Activated T-cell treated with anti-CD3 and anti-CD28 coated beads, Interleukin-2, amount 50 U/mL, for 4 hours (primary cell): ENCODE data around the gene PELI3. TPM values are rescaled to one million over a fixed set of nuclear protein-coding genes. Genes with fewer than 3 reads are reported as not detected.
"Not testable (repeated sequence)": the region's sequence is repeated elsewhere in the genome, so short reads cannot be mapped to it uniquely, and the experiment has no call there.

ENCODE experiments used
- ATAC-seq, 2 donors: fragments of 200-7000 bp; cut with Tn5 transposase; one replicate each; pipeline ENCODE4 v1.10.0; 2021
- DNase-seq: peaks from one replicate; pipeline ENCODE4 v3.0.0-alpha.2; 2020
- H3K27me3 Mint-ChIP-seq: one replicate; pipeline ENCODE4 v1.8.0; 2021; ENCODE audit warnings: low read depth, mixed read lengths
- H3K36me3 Mint-ChIP-seq: one replicate; pipeline ENCODE4 v1.8.0; 2022; ENCODE audit warnings: mixed read lengths; ENCODE audit not compliant: insufficient read depth
- H3K4me1 Mint-ChIP-seq: one replicate; pipeline ENCODE4 v1.8.0; 2021; ENCODE audit warnings: low read depth, mixed read lengths
- H3K4me3 Mint-ChIP-seq: one replicate; pipeline ENCODE4 v1.8.0; 2021; ENCODE audit warnings: mild to moderate bottlenecking, moderate library complexity, mixed read lengths
- H3K9me3 Mint-ChIP-seq: one replicate; pipeline ENCODE4 v1.8.0; 2021; ENCODE audit warnings: mixed read lengths
- total RNA-seq, 3 donors: library from RNA; stranded (reverse); gene quantifications; one replicate each; pipeline ENCODE4 v1.2.1, GENCODE V29; 2021

The PELI3 gene
- total RNA-seq, 3 donors from 2014 or later = 4.9 to 8.5 (median 7.8) TPM

- Mint-ChIP-seq H3K4me3 (no peak overlapping the region), H3K4me1 (peaks cover 17% of the 10 kb centered on the region), H3K27me3 (no peaks in the 10 kb centered on the region), H3K9me3 (no peaks in the 10 kb centered on the region), H3K36me3 (no peaks in the 10 kb centered on the region)
- ATAC-seq (no peak), DNase-seq (no peak)
Observed at GRCh38 chr11:66462911-66463310, 3.8 kb upstream of the PELI3 start.

GRCh38 chr11:66464116-66464515 lies 2.6 kb upstream of the PELI3 start:
- ATAC-seq, H3K27me3 Mint-ChIP-seq, DNase-seq, H3K9me3 Mint-ChIP-seq, H3K36me3 Mint-ChIP-seq, H3K4me3 Mint-ChIP-seq: not testable (repeated sequence)
- H3K4me1 Mint-ChIP-seq = peaks cover 23% of the 10 kb centered on the region

GRCh38 chr11:66464916-66465315 lies 1.8 kb upstream of the PELI3 start:
- no peaks in the 10 kb centered on the region for H3K9me3 Mint-ChIP-seq
- H3K4me1 Mint-ChIP-seq = peaks cover 23% of the 10 kb centered on the region
- H3K27me3 Mint-ChIP-seq = no peaks in the 10 kb centered on the region
- ATAC-seq (no peak), DNase-seq (no peak)
- no peak overlapping the region for H3K4me3 Mint-ChIP-seq
- H3K36me3 Mint-ChIP-seq = no peaks in the 10 kb centered on the region

- no peak for ATAC-seq
- Mint-ChIP-seq H3K4me3 (peak overlapping the region; percentile 80), H3K4me1 (peaks cover 23% of the 10 kb centered on the region), H3K36me3 (no peaks in the 10 kb centered on the region), H3K27me3 (no peaks in the 10 kb centered on the region), H3K9me3 (no peaks in the 10 kb centered on the region)
- no peak for DNase-seq
Observed at GRCh38 chr11:66465373-66466224, 1.1 kb upstream of the PELI3 start.

- no peak for DNase-seq
- ATAC-seq = peak; percentile 65 to 66
- peaks cover 23% of the 10 kb centered on the region for H3K4me1 Mint-ChIP-seq
- H3K36me3 Mint-ChIP-seq = no peaks in the 10 kb centered on the region
- peak overlapping the region; percentile 87 for H3K4me3 Mint-ChIP-seq
- H3K9me3 Mint-ChIP-seq = no peaks in the 10 kb centered on the region
- no peaks in the 10 kb centered on the region for H3K27me3 Mint-ChIP-seq
Observed at GRCh38 chr11:66467034-66467659, 442 bp downstream of the PELI3 start.

- ATAC-seq = no peak
- Mint-ChIP-seq H3K4me3 (peak overlapping the region; percentile 87), H3K36me3 (no peaks in the 10 kb centered on the region), H3K27me3 (no peaks in the 10 kb centered on the region), H3K4me1 (peaks cover 23% of the 10 kb centered on the region), H3K9me3 (no peaks in the 10 kb centered on the region)
- no peak for DNase-seq
Observed at GRCh38 chr11:66467756-66468155, 1.1 kb downstream of the PELI3 start.

- DNase-seq (no peak), ATAC-seq (no peak)
- Mint-ChIP-seq H3K9me3 (no peaks in the 10 kb centered on the region), H3K27me3 (no peaks in the 10 kb centered on the region), H3K36me3 (no peaks in the 10 kb centered on the region), H3K4me3 (peak overlapping the region; percentile 87), H3K4me1 (peaks cover 23% of the 10 kb centered on the region)
Observed at GRCh38 chr11:66468691-66469090, 2.0 kb downstream of the PELI3 start.

GRCh38 chr11:66469441-66469840 lies 2.7 kb downstream of the PELI3 start:
- DNase-seq = no peak
- Mint-ChIP-seq H3K9me3 (no peaks in the 10 kb centered on the region), H3K36me3 (no peaks in the 10 kb centered on the region), H3K27me3 (no peaks in the 10 kb centered on the region), H3K4me1 (peaks cover 23% of the 10 kb centered on the region), H3K4me3 (no peak overlapping the region)
- ATAC-seq = no peak

GRCh38 chr11:66470015-66470414 lies 3.3 kb downstream of the PELI3 start:
- DNase-seq (no peak), ATAC-seq (no peak)
- H3K4me1 Mint-ChIP-seq = peaks cover 23% of the 10 kb centered on the region
- H3K36me3 Mint-ChIP-seq = no peaks in the 10 kb centered on the region
- no peak overlapping the region for H3K4me3 Mint-ChIP-seq
- H3K9me3 Mint-ChIP-seq = no peaks in the 10 kb centered on the region
- no peaks in the 10 kb centered on the region for H3K27me3 Mint-ChIP-seq

- H3K4me1 Mint-ChIP-seq = peaks cover 16% of the 10 kb centered on the region
- no peak for ATAC-seq
- no peaks in the 10 kb centered on the region for H3K9me3 Mint-ChIP-seq
Observed at GRCh38 chr11:66471142-66471541, 4.4 kb downstream of the PELI3 start.

GRCh38 chr11:66472054-66472453 lies 5.3 kb downstream of the PELI3 start:
- Mint-ChIP-seq H3K36me3 (no peaks in the 10 kb centered on the region), H3K9me3 (no peaks in the 10 kb centered on the region), H3K4me3 (no peak overlapping the region), H3K27me3 (no peaks in the 10 kb centered on the region), H3K4me1 (peaks cover 12% of the 10 kb centered on the region)
- ATAC-seq = no peak
- DNase-seq = no peak

More at GRCh38 chr11:66471142-66471541, 4.4 kb downstream of the PELI3 start:
- no peak for DNase-seq
- H3K4me3 Mint-ChIP-seq = no peak overlapping the region
- no peaks in the 10 kb centered on the region for H3K27me3 Mint-ChIP-seq
- H3K36me3 Mint-ChIP-seq = no peaks in the 10 kb centered on the region

- H3K9me3 Mint-ChIP-seq = no peaks in the 10 kb centered on the region
- ATAC-seq = no peak
- no peaks in the 10 kb centered on the region for H3K36me3 Mint-ChIP-seq
- no peak for DNase-seq
- no peak overlapping the region for H3K4me3 Mint-ChIP-seq
- H3K27me3 Mint-ChIP-seq = no peaks in the 10 kb centered on the region
- H3K4me1 Mint-ChIP-seq = peaks cover 4% of the 10 kb centered on the region
Observed at GRCh38 chr11:66473167-66473566, 6.5 kb downstream of the PELI3 start.

- no peak for DNase-seq
- Mint-ChIP-seq H3K4me3 (no peak overlapping the region), H3K4me1 (no peaks in the 10 kb centered on the region), H3K27me3 (no peaks in the 10 kb centered on the region), H3K36me3 (no peaks in the 10 kb centered on the region), H3K9me3 (no peaks in the 10 kb centered on the region)
- no peak for ATAC-seq
Observed at GRCh38 chr11:66473608-66474515, 7.2 kb downstream of the PELI3 start.
